Stimulated activated naive B cell treated with anti-CD40 and anti-IgM and Interleukin-4, amounts not matched to agents 10 μg/mL and 1 μg/mL and 100 μg/mL, for 72 hours (primary cell): ENCODE data around the gene NMNAT2.

Experiments
- ATAC-seq, 2 donors: fragments of 150-1000 bp; cut with Tn5 transposase; replicated peaks; 2 replicates each; pipeline ENCODE4 v1.10.0; 2021; ENCODE audit warnings: moderate library complexity in 1 of 2
- DNase-seq: peaks from one replicate; pipeline ENCODE4 v3.0.0; 2021
- H3K27ac Mint-ChIP-seq: one replicate; pipeline ENCODE4 v1.8.0; 2022; ENCODE audit warnings: mild to moderate bottlenecking, mixed read lengths
- H3K27me3 Mint-ChIP-seq, 2 donors: one replicate each; pipeline ENCODE4 v1.8.0; 2022; ENCODE audit warnings: mixed read lengths in 2 of 2
- H3K36me3 Mint-ChIP-seq, 2 donors: one replicate each; pipeline ENCODE4 v1.8.0; 2022; ENCODE audit warnings: mixed read lengths in 2 of 2, mild to moderate bottlenecking in 1 of 2
- H3K4me1 Mint-ChIP-seq, 2 donors: one replicate each; pipeline ENCODE4 v1.8.0; 2022; ENCODE audit warnings: mixed read lengths in 2 of 2, mild to moderate bottlenecking in 1 of 2
- H3K4me3 Mint-ChIP-seq, 2 donors: one replicate each; pipeline ENCODE4 v1.8.0; 2022; ENCODE audit warnings: mild to moderate bottlenecking in 2 of 2, mixed read lengths in 2 of 2, moderate library complexity in 1 of 2
- H3K9me3 Mint-ChIP-seq, 2 donors: one replicate each; pipeline ENCODE4 v1.8.0; 2022; ENCODE audit warnings: mixed read lengths in 2 of 2, mild to moderate bottlenecking in 1 of 2

Gene NMNAT2

GRCh38 chr1:183417772-183418491, at the start of gene NMNAT2:
Gene NMNAT2 (minus strand): TSS chr1:183418380. CDS start chr1:183418267, 113 bp downstream.
- DNase-seq (no peak), ATAC-seq (peak in 1 of 2 donors; percentile 27)
- Mint-ChIP-seq H3K27ac (no peak within 1 kb of the TSS), H3K27me3 (peaks cover 52 to 63% of the 10 kb centered on the region in 2 donors), H3K36me3 (no peaks in the 10 kb centered on the region), H3K9me3 (no peaks in the 10 kb centered on the region), H3K4me1 (peaks cover 24 to 29% of the 10 kb centered on the region in 2 donors), H3K4me3 (peak within 1 kb of the TSS; percentile 68 to 79)

DNA sequence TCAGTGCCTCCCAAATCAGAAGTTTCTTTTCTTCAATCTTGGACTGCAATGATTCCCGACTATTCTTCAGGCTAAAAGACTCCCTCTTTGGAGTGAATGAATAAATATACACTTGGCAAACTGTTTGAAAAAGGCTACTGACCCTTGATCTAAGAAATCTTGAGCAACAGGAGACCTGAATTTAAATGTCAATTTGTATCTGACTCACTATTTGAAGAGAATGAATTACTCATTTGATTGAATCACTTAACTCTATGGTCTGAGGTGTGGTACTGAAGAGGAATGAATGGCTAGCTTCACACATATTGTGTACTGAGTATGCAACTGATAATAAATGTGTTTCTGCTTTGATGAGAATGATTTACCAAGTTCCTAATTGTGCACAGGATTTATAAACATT, 49.5 kb upstream of the NMNAT2 start:
- DNase-seq = no peak
- ATAC-seq = no peak

DNA sequence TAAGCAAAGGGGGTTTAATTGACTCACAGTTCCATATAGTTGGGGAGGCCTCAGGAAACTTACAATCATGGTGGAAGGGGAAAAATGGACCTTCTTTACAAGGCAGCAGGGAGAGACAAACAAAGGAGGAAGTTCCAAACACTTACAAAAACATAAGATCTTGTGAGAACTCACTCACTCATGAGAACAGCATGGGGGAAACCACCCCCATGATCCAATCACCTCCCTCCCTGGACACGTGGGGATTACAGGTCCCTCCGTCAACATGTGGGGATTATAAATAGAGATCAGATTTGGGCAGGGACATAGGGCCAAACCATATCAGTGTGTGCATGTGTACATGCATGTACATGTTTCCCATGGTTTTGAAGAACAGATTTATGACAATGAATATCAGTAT, 48.6 kb upstream of the NMNAT2 start:
- H3K4me1 Mint-ChIP-seq = peaks cover 5 to 10% of the 10 kb centered on the region in 2 donors
- ATAC-seq (no peak), DNase-seq (no peak)
- H3K36me3 Mint-ChIP-seq = no peaks in the 10 kb centered on the region
- no peak overlapping the region for H3K27ac Mint-ChIP-seq
- H3K4me3 Mint-ChIP-seq = no peak overlapping the region
- H3K9me3 Mint-ChIP-seq = no peaks in the 10 kb centered on the region
- H3K27me3 Mint-ChIP-seq = peaks cover 14 to 15% of the 10 kb centered on the region in 2 donors

More for the DNA sequence above, 49.5 kb upstream of the NMNAT2 start:
- H3K27me3 Mint-ChIP-seq = peaks cover 10 to 15% of the 10 kb centered on the region in 2 donors
- no peak overlapping the region for H3K27ac Mint-ChIP-seq
- H3K9me3 Mint-ChIP-seq = no peaks in the 10 kb centered on the region
- H3K36me3 Mint-ChIP-seq = peaks cover 0 to 4% of the 10 kb centered on the region in 2 donors
- no peak overlapping the region for H3K4me3 Mint-ChIP-seq
- H3K4me1 Mint-ChIP-seq = peaks cover 7 to 11% of the 10 kb centered on the region in 2 donors

DNA sequence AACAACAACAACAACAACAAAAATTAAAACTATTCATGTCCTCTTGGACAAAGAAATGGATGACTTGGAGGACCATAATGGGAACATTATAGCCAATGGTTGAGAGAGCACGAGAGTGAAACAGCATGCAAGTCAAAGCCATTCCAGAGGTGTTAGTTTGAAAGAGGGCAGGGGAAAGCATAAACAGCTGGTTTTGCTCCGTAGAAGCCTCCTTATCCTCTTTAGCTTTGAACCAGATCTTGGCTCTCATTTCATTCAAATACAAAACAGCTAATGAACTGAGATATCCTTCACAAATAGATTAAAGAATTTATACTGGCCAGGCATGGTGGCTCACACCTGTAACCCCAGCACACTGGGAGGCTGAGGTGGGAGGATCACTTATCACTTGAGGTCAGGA, 45.4 kb upstream of the NMNAT2 start:
- no peak overlapping the region for H3K4me3 Mint-ChIP-seq
- no peaks in the 10 kb centered on the region for H3K36me3 Mint-ChIP-seq
- DNase-seq (no peak), ATAC-seq (no peak)
- H3K27me3 Mint-ChIP-seq = peaks cover 19 to 21% of the 10 kb centered on the region in 2 donors
- H3K9me3 Mint-ChIP-seq = no peaks in the 10 kb centered on the region
- H3K4me1 Mint-ChIP-seq = peaks cover 5 to 9% of the 10 kb centered on the region in 2 donors
- H3K27ac Mint-ChIP-seq = no peak overlapping the region

DNA sequence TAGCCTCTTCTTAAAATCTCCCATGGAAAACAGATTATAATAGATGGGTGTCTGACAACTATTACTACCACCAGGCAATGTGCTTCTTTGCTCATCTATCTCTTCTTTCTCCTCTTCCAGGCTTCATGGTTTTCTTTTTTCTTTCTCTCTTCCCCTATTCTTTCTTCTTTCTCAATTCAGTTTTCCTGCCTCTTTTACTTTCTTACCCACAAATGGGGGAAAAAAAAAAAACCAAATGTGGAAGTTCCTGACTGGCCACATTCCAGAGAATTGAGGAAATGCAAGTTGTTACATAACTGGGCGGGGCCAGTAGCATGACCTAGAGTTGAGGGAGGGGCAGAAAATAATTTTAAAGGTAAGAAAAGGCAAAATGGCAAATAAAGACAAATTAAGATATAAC, 43.2 kb upstream of the NMNAT2 start:
- H3K27me3 Mint-ChIP-seq = peaks cover 24 to 28% of the 10 kb centered on the region in 2 donors
- H3K9me3 Mint-ChIP-seq = no peaks in the 10 kb centered on the region
- no peak overlapping the region for H3K4me3 Mint-ChIP-seq
- H3K4me1 Mint-ChIP-seq = peaks cover 3 to 5% of the 10 kb centered on the region in 2 donors
- H3K36me3 Mint-ChIP-seq = no peaks in the 10 kb centered on the region
- H3K27ac Mint-ChIP-seq = no peak overlapping the region
- DNase-seq = no peak
- ATAC-seq = no peak

DNA sequence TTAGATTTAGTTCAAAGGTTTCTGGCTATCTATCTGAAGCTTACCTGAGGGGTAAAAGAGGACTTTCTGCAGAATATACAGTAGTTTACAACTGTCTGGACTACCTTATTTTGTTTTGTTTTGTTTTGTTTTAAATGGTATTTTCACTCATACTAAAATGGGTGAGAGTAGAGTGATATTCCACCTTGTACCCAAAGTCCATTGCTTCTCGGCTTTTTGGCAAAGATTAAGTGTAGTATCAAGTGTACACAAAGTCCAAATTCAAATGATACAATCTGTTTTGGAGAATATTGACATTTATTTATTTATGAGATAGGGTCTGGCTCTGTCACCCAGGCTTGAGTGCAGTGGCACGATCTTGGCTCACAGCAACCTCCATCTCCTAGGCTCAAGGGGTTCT, 42.4 kb upstream of the NMNAT2 start:
- Mint-ChIP-seq H3K4me3 (no peak overlapping the region), H3K4me1 (peaks cover 3 to 5% of the 10 kb centered on the region in 2 donors), H3K9me3 (no peaks in the 10 kb centered on the region), H3K27ac (no peak overlapping the region), H3K36me3 (no peaks in the 10 kb centered on the region), H3K27me3 (peaks cover 29 to 35% of the 10 kb centered on the region in 2 donors)
- ATAC-seq (no peak), DNase-seq (no peak)

DNA sequence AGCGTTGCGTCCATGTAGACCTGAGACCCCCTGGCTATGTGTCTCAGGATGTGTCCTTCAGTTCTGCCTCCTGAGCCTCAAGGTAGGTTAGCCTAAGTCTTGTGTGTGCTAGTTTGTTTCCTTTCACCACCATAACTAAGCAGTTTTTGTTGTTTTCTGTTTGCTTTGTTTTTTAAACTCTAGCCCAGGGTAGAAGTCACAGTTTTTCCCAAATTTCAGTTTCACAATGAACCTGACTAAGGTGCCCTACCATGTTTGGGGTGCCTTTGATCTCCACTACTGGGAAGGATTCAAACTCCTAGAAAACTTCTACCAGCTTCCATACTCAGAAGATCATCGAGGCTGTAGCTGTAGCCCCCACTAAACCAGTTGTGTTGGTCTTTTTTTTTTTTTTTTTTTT, 39.3 kb upstream of the NMNAT2 start:
- Mint-ChIP-seq H3K27ac (no peak overlapping the region), H3K27me3 (peaks cover 33 to 34% of the 10 kb centered on the region in 2 donors), H3K4me3 (no peak overlapping the region), H3K36me3 (no peaks in the 10 kb centered on the region), H3K4me1 (peaks cover 3 to 5% of the 10 kb centered on the region in 2 donors), H3K9me3 (no peaks in the 10 kb centered on the region)
- DNase-seq = no peak
- no peak for ATAC-seq

DNA sequence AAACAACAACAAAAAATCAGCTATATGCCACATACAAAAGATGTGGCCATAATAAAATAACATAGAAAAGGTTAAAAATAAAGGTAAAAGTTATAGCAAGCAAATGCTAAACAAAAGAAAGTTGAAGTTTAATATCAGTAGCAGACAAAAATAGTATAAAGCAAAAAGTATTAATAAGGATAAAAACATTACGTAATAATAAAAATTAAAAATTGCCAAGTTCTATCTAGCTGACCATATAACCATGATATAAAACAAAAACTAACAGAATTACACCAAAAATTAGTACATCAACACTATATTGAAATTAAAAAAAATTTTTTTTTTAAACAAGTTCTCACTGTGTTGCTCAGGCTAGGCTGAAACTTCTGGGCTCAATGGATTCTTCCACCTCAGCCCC, 38.6 kb upstream of the NMNAT2 start:
- peaks cover 32 to 34% of the 10 kb centered on the region in 2 donors for H3K27me3 Mint-ChIP-seq
- no peak overlapping the region for H3K27ac Mint-ChIP-seq
- H3K4me1 Mint-ChIP-seq = peaks cover 3 to 5% of the 10 kb centered on the region in 2 donors
- no peak overlapping the region for H3K4me3 Mint-ChIP-seq
- no peaks in the 10 kb centered on the region for H3K36me3 Mint-ChIP-seq
- H3K9me3 Mint-ChIP-seq = no peaks in the 10 kb centered on the region
- DNase-seq (no peak), ATAC-seq (no peak)

DNA sequence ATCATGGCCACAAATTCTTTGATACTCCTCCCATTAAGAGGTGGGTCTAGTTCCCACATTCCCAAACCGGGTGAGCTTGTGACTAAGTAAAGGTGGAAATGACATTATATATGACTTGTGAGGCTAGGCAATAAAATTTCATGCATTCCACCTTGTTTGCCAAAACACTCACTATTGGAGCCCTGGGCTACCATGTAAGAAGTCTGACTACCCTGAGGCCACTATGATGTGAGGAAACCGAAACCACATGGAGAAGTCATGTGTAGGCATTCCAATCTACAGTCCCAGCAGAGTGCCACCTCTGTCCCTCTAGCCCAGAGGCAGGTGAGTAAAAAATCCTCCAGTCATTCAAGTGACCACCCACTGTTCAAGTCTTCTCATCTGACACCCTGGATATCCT, 36.2 kb upstream of the NMNAT2 start:
- DNase-seq (no peak), ATAC-seq (no peak)
- Mint-ChIP-seq H3K27me3 (peaks cover 28 to 30% of the 10 kb centered on the region in 2 donors), H3K4me1 (no peaks in the 10 kb centered on the region), H3K36me3 (no peaks in the 10 kb centered on the region), H3K27ac (no peak overlapping the region), H3K9me3 (peaks cover 0 to 4% of the 10 kb centered on the region in 2 donors), H3K4me3 (no peak overlapping the region)

DNA sequence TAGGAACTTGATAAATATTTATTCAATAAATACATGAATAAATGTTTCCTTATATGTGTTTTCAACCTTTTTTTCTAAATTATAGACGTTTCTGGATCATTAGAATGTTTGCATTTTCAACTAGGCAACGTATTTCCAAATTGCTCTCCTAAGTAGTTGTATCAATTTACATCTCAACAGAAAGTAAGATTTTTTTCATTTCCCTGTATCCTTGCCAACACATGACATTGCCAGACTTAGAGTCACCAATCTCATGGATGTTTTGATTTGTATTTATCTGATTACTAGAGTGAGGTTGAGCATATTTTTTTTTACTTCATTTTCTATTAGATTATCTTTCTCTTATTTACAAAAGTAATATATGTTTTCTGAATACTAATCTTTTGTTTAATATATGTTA, 31.9 kb upstream of the NMNAT2 start:
- no peak overlapping the region for H3K27ac Mint-ChIP-seq
- no peaks in the 10 kb centered on the region for H3K4me1 Mint-ChIP-seq
- H3K9me3 Mint-ChIP-seq = peaks cover 0 to 4% of the 10 kb centered on the region in 2 donors
- DNase-seq (no peak), ATAC-seq (no peak)
- H3K27me3 Mint-ChIP-seq = peaks cover 11% of the 10 kb centered on the region in 2 donors
- no peak overlapping the region for H3K4me3 Mint-ChIP-seq
- no peaks in the 10 kb centered on the region for H3K36me3 Mint-ChIP-seq

- Mint-ChIP-seq H3K9me3 (peaks cover 0 to 4% of the 10 kb centered on the region in 2 donors), H3K4me3 (no peak overlapping the region), H3K4me1 (no peaks in the 10 kb centered on the region), H3K27me3 (peaks cover 3% of the 10 kb centered on the region in 2 donors), H3K36me3 (no peaks in the 10 kb centered on the region), H3K27ac (no peak overlapping the region)
- no peak for DNase-seq
- ATAC-seq = no peak
These were observed 31.1 kb upstream of the NMNAT2 start for GRCh38 chr1:183449223-183449770.

GRCh38 chr1:183444243-183444642, 26.1 kb upstream of the NMNAT2 start:
- Mint-ChIP-seq H3K4me1 (no peaks in the 10 kb centered on the region), H3K27ac (no peak overlapping the region), H3K4me3 (no peak overlapping the region), H3K27me3 (peaks cover 0 to 6% of the 10 kb centered on the region in 2 donors), H3K9me3 (no peaks in the 10 kb centered on the region), H3K36me3 (no peaks in the 10 kb centered on the region)
- DNase-seq (no peak), ATAC-seq (no peak)

GRCh38 chr1:183443466-183443865, 25.3 kb upstream of the NMNAT2 start:
- Mint-ChIP-seq H3K9me3 (no peaks in the 10 kb centered on the region), H3K27ac (no peak overlapping the region), H3K27me3 (peaks cover 0 to 6% of the 10 kb centered on the region in 2 donors), H3K36me3 (no peaks in the 10 kb centered on the region), H3K4me3 (no peak overlapping the region), H3K4me1 (no peaks in the 10 kb centered on the region)
- DNase-seq = no peak
- ATAC-seq = no peak

DNA sequence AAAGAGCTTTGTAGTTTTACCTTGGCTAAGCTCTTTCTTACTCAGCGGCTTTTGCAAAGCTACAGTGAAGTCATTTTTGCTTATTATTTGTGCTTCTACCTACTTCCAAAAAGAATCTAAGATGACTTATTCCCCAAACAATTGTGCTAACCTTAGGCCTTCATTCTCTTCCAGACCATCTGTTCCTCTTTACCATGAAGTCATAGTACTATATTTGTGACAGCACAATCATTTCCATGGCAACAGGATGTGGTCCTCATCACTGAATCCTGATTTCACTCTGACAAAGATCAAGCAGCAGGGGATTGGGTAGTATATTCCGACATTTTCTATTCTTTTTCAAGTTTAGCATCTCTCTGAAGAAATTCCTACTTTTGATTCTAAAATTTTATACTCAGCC, 24.8 kb upstream of the NMNAT2 start:
- Mint-ChIP-seq H3K27me3 (peaks cover 1 to 8% of the 10 kb centered on the region in 2 donors), H3K4me1 (no peaks in the 10 kb centered on the region), H3K36me3 (no peaks in the 10 kb centered on the region), H3K4me3 (no peak overlapping the region), H3K9me3 (no peaks in the 10 kb centered on the region), H3K27ac (no peak overlapping the region)
- ATAC-seq (no peak), DNase-seq (no peak)

DNA sequence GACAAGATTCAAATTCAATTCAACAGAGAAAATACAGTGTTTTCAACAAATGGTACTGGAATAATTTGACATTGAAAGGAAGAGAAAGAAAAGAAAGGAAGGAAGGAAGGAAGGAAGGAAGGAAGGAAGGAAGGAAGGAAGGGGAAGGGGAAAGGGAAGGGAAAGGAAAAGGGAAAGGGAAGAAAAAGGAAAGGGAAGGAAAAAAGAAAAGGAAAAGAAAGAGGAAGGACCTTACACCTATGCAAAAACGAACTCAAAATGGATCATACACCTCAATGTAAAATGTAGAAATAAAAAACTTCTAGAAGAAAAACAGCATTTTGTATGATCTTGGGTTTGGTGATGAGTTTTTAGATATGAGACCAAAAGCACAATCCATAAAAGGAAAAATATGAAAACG, 19.9 kb upstream of the NMNAT2 start:
- ATAC-seq (no peak), DNase-seq (no peak)
- Mint-ChIP-seq H3K27ac (no peak overlapping the region), H3K9me3 (peaks cover 0 to 2% of the 10 kb centered on the region in 2 donors), H3K36me3 (peaks cover 0 to 1% of the 10 kb centered on the region in 2 donors), H3K27me3 (peaks cover 22 to 26% of the 10 kb centered on the region in 2 donors), H3K4me3 (no peak overlapping the region), H3K4me1 (no peaks in the 10 kb centered on the region)
